HCT116 (cell line): ENCODE data around the gene ITGA11. TPM values are rescaled to one million over a fixed set of nuclear protein-coding genes. Genes with fewer than 3 reads are reported as not detected.

Experiments
- ATAC-seq: fragments of 200-7000 bp; cut with Tn5 transposase; 2 replicates; pipeline ENCODE4 v1.9.1; 2020; ENCODE audit warnings: mild to moderate bottlenecking, moderate library complexity
- BruUV-seq: library from RNA; stranded (reverse); fragments of 400-500 nt; replicated peaks from 2 replicates; lab custom pipeline; 2021; lab: Mats Ljungman, UMichigan
- CTCF ChIA-PET: fragments of 300-600 bp; sonication (Branson Sonifier 250); formaldehyde crosslinking; loops from one replicate; lab custom pipeline; 2021; ENCODE audit warnings: antibody characterized with exemption; lab: Charles Lee
- POLR2A ChIA-PET: fragments of 300-600, 350-600 bp; sonication (Branson Sonifier 250); formaldehyde crosslinking; loops from one replicate; lab custom pipeline; 2021; ENCODE audit warnings: antibody characterized with exemption; lab: Charles Lee
- RAD21 ChIA-PET, 2 experiments: fragments of 300-600 bp; sonication (Branson Sonifier 250); formaldehyde crosslinking; loops; one replicate each; lab custom pipeline; 2023; ENCODE audit warnings: low total read pairs in 2 of 2; ENCODE audit not compliant: uncharacterized antibody in 2 of 2, unreplicated experiment in 2 of 2, low non-redundant PET in 1 of 2; lab: Charles Lee
- DNase-seq: peaks from one replicate; pipeline ENCODE4 v3.0.0-alpha.2; 2010; ENCODE audit warnings: low read depth, low spot score
- H2AFZ ChIP-seq: fragments of 200-600 bp; shearing (Covaris generic), sonication (generic); 2 replicates; pipeline ENCODE4 v1.6.1; 2017; ENCODE audit warnings: low read depth, mixed run types, mixed read lengths, antibody characterized with exemption, low read length; ENCODE audit not compliant: poor library complexity, severe bottlenecking
- H3K27ac ChIP-seq: 2 replicates; pipeline ENCODE4 v1.5.1; 2012; ENCODE audit warnings: low read depth, low read length
- H3K27me3 ChIP-seq: fragments of 200-600 bp; sonication (generic); 2 replicates; pipeline ENCODE4 v1.6.1; 2016; ENCODE audit warnings: mixed run types, low read length, mixed read lengths; ENCODE audit not compliant: insufficient read depth
- H3K36me3 ChIP-seq, 2 experiments: fragments of 200-500 bp in 1 of 2; fragments of 200-600 bp in 1 of 2; sonication (Bioruptor generic) in 1 of 2; sonication (generic) in 1 of 2; 2 replicates each; pipeline versions ENCODE4 v1.5.1 to v1.6.1; 2014 to 2016; ENCODE audit warnings: low read length in 2 of 2, inconsistent platforms in 1 of 2, mixed read lengths in 1 of 2, mixed run types in 1 of 2; ENCODE audit not compliant: insufficient read depth in 2 of 2, control insufficient read depth in 1 of 2
- H3K4me1 ChIP-seq, 2 experiments: fragments of 200-600 bp in 1 of 2; sonication (generic) in 1 of 2; 2 replicates each; pipeline versions ENCODE4 v1.5.1 to v1.6.1; 2012 to 2017; ENCODE audit warnings: low read length in 2 of 2, inconsistent platforms in 1 of 2, mild to moderate bottlenecking in 1 of 2, mixed read lengths in 1 of 2, mixed run types in 1 of 2, moderate library complexity in 1 of 2; ENCODE audit not compliant: insufficient read depth in 2 of 2, control insufficient read depth in 1 of 2
- H3K4me2 ChIP-seq: fragments of 200-600 bp; sonication (generic); 2 replicates; pipeline ENCODE4 v1.6.1; 2017; ENCODE audit warnings: mixed run types, low read length, mixed read lengths
- H3K4me3 ChIP-seq, 2 experiments: fragments of 200-600 bp in 1 of 2; sonication (generic) in 1 of 2; replicated peaks in 1 of 2; 2 replicates each; pipeline ENCODE4 v1.5.1; 2011 to 2016; ENCODE audit warnings: low read length in 2 of 2, control low read depth in 1 of 2, low read depth in 1 of 2, mild to moderate bottlenecking in 1 of 2, mixed read lengths in 1 of 2, mixed run types in 1 of 2
- H3K79me2 ChIP-seq: fragments of 200-600 bp; sonication (generic); 2 replicates; pipeline ENCODE4 v1.6.1; 2017; ENCODE audit warnings: mild to moderate bottlenecking, mixed run types, low read length, moderate library complexity, mixed read lengths; ENCODE audit not compliant: insufficient read depth
- H3K9ac ChIP-seq: fragments of 200-600 bp; sonication (generic); 2 replicates; pipeline ENCODE4 v1.6.1; 2016; ENCODE audit warnings: low read length, mixed read lengths
- H3K9me2 ChIP-seq: fragments of 200-600 bp; sonication (generic), shearing (Covaris generic); 2 replicates; pipeline ENCODE4 v1.6.1; 2017; ENCODE audit warnings: mixed run types, mild to moderate bottlenecking, moderate library complexity; ENCODE audit not compliant: insufficient read depth
- H3K9me3 ChIP-seq, 2 experiments: fragments of 200-500 bp in 1 of 2; fragments of 200-600 bp in 1 of 2; sonication (Bioruptor generic) in 1 of 2; sonication (generic) in 1 of 2; 2 replicates each; pipeline ENCODE4 v1.6.1; 2014 to 2017; ENCODE audit warnings: low read length in 2 of 2, mixed read lengths in 2 of 2, inconsistent platforms in 1 of 2, low read depth in 1 of 2, mild to moderate bottlenecking in 1 of 2, mixed run types in 1 of 2, moderate library complexity in 1 of 2; ENCODE audit not compliant: control insufficient read depth in 1 of 2, insufficient read depth in 1 of 2
- H4K20me1 ChIP-seq: fragments of 200-600 bp; sonication (generic), shearing (Covaris generic); 2 replicates; pipeline ENCODE4 v1.6.1; 2017; ENCODE audit warnings: mixed run types, mild to moderate bottlenecking, moderate library complexity; ENCODE audit not compliant: insufficient read depth
- CBX3 ChIP-seq: IDR thresholded peaks from 2 replicates; pipeline ENCODE4 v1.6.1; 2012; ENCODE audit warnings: low read depth
- ELF1 ChIP-seq: IDR thresholded peaks from 2 replicates; pipeline ENCODE4 v1.6.1; 2012; ENCODE audit warnings: low read depth, borderline replicate concordance
- RAD21 ChIP-seq: IDR thresholded peaks from 2 replicates; pipeline ENCODE4 v1.6.1; 2012; ENCODE audit warnings: low read depth, mild to moderate bottlenecking
- REST ChIP-seq: IDR thresholded peaks from 2 replicates; pipeline ENCODE4 v1.6.1; 2012; ENCODE audit warnings: low read depth
- TCF7L2 ChIP-seq: IDR thresholded peaks from 2 replicates; pipeline ENCODE4 v1.7.0; 2011; ENCODE audit warnings: borderline replicate concordance, inconsistent platforms; ENCODE audit not compliant: insufficient read depth, insufficient read length; ENCODE audit errors: extremely low read depth
- intact Hi-C: fragments of 100-400 bp; cut with micrococcal nuclease; formaldehyde crosslinking; loops from 2 replicates; pipeline ENCODE4 v1.10.0; 2022
- total RNA-seq: library from RNA; stranded (reverse); gene quantifications from one replicate; pipeline ENCODE4 v1.2.1, GENCODE V29; 2021; ENCODE audit not compliant: unreplicated experiment
- TF ChIP-seq, protein P1 (sequence below), 3 experiments: fragments of 200-600 bp in 1 of 3; sonication (generic) in 1 of 3; IDR thresholded peaks in 2 of 3; conservative IDR thresholded peaks in 1 of 3; 2 replicates each; pipeline ENCODE4 v1.5.1; 2012 to 2017; ENCODE audit warnings: low read depth in 2 of 3, low read length in 2 of 3, antibody characterized with exemption in 1 of 3, borderline replicate concordance in 1 of 3, control low read depth in 1 of 3, mild to moderate bottlenecking in 1 of 3, mixed read lengths in 1 of 3, mixed run types in 1 of 3, moderate library complexity in 1 of 3; ENCODE audit not compliant: insufficient read depth in 1 of 3

The ITGA11 gene
- total RNA-seq, 1 experiment from 2014 or later = not detected

DNA sequence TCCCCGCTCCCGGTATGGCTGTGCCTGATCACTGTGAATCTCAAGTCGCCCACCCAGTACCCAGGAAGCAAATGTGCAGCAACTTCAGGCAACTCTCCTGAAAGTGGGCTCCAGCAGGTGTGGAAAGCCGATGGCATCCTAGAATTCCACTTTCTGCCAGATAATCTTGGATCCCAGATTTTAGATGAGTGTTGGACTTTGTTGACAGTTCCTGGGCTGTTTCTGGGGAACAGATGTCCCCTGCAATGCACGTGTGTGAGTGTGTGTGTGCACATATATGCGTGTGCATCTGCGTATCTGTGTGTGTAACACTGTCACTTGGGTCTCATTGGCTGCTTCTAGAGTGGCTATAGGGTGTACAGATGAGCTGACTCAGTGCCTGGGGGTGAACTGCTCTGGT, 95.4 kb downstream of the ITGA11 start:
- BruUV-seq = no TSS peak
- no peaks in the 10 kb centered on the region for H3K9me2 ChIP-seq
- H3K9ac ChIP-seq = no peak overlapping the region
- no peaks in the 10 kb centered on the region for H4K20me1 ChIP-seq
- H3K36me3 ChIP-seq = no peaks in the 10 kb centered on the region
- ChIA-PET POLR2A (no interaction called here), CTCF (no interaction called here), RAD21 (no interaction called here)
- no peaks in the 10 kb centered on the region for H3K79me2 ChIP-seq
- no peak overlapping the region for H3K4me2 ChIP-seq
- H3K4me1 ChIP-seq = peaks cover 0 to 8% of the 10 kb centered on the region in 2 experiments; a peak in 2 of 4 replicates
- H3K4me3 ChIP-seq = no peak overlapping the region
- no peak overlapping the region for H2AFZ ChIP-seq
- no peak for DNase-seq
- intact Hi-C loops = no loop called here
- H3K27ac ChIP-seq = no peak overlapping the region
- no peaks in the 10 kb centered on the region for H3K27me3 ChIP-seq
- no peak for TF ChIP-seq CBX3
- TF ChIP-seq REST = no peak
- no peak for TF ChIP-seq TCF7L2
- no peak for TF ChIP-seq RAD21
- TF ChIP-seq, protein P1, sequence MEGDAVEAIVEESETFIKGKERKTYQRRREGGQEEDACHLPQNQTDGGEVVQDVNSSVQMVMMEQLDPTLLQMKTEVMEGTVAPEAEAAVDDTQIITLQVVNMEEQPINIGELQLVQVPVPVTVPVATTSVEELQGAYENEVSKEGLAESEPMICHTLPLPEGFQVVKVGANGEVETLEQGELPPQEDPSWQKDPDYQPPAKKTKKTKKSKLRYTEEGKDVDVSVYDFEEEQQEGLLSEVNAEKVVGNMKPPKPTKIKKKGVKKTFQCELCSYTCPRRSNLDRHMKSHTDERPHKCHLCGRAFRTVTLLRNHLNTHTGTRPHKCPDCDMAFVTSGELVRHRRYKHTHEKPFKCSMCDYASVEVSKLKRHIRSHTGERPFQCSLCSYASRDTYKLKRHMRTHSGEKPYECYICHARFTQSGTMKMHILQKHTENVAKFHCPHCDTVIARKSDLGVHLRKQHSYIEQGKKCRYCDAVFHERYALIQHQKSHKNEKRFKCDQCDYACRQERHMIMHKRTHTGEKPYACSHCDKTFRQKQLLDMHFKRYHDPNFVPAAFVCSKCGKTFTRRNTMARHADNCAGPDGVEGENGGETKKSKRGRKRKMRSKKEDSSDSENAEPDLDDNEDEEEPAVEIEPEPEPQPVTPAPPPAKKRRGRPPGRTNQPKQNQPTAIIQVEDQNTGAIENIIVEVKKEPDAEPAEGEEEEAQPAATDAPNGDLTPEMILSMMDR (IDR thresholded peaks at IDR 0.05 in 2 of 3, conservative IDR thresholded peaks at IDR 0.05 in 1 of 3; ENCODE audit: borderline replicate concordance in 1 of 3, insufficient read depth in 1 of 3, low read depth in 2 of 3, low read length in 2 of 3) = no peak
- TF ChIP-seq ELF1 = no peak
- no peaks in the 10 kb centered on the region for H3K9me3 ChIP-seq
- ATAC-seq = no peak
